Erythroblast (primary cell): ENCODE measurements around the gene POU4F1.

ENCODE experiments used
- GATA1 ChIP-seq: IDR thresholded peaks from 2 replicates; pipeline ENCODE4 v1.6.1; 2011; ENCODE audit warnings: low read depth, mild to moderate bottlenecking, control low read depth, low read length, moderate library complexity
- POLR2A ChIP-seq: IDR thresholded peaks from 2 replicates; pipeline ENCODE4 v1.6.1; 2011; ENCODE audit warnings: mild to moderate bottlenecking, low read length

GRCh38 chr13:78587395-78587794 is 16.0 kb downstream of the POU4F1 start:
- TF ChIP-seq POLR2A = no peak
- TF ChIP-seq GATA1 = no peak
